Thyroid gland (tissue), 4 donors: ENCODE data around the gene SASH1. TPM values are rescaled to one million over a fixed set of nuclear protein-coding genes. Genes with fewer than 3 reads are reported as not detected.

Experiments
- DNase-seq, 2 donors: peaks; one replicate each; pipeline ENCODE4 v3.0.0-alpha.2; 2019
- H3K27ac ChIP-seq, 3 donors: fragments of 200-600 bp; sonication (generic); 1 replicate in 2 of 3; 2 replicates in 1 of 3; pipeline ENCODE4 v1.5.1; 2016 to 2019; ENCODE audit warnings: mild to moderate bottlenecking in 1 of 3, moderate library complexity in 1 of 3
- H3K27me3 ChIP-seq: fragments of 200-600 bp; sonication (generic); one replicate; pipeline ENCODE4 v1.5.1; 2019
- H3K36me3 ChIP-seq, 2 donors: fragments of 200-600 bp; sonication (generic); one replicate each; pipeline ENCODE4 v1.5.1; 2016 to 2019
- H3K4me1 ChIP-seq, 2 donors: fragments of 200-600 bp; sonication (generic); one replicate each; pipeline ENCODE4 v1.5.1; 2017 to 2019
- H3K4me3 ChIP-seq, 3 donors: fragments of 200-600 bp; sonication (generic); replicated peaks in 1 of 3; 1 replicate in 2 of 3; 2 replicates in 1 of 3; pipeline ENCODE4 v1.5.1; 2016; ENCODE audit warnings: mild to moderate bottlenecking in 1 of 3
- H3K9me3 ChIP-seq: fragments of 200-600 bp; sonication (generic); one replicate; pipeline ENCODE4 v1.5.1; 2017
- POLR2A ChIP-seq, 2 donors: fragments of 450-650 bp; IDR thresholded peaks; one replicate each; pipeline ENCODE4 v1.6.1; 2017; ENCODE audit warnings: antibody characterized with exemption in 2 of 2, mild to moderate bottlenecking in 2 of 2, moderate library complexity in 1 of 2
- WGBS, 2 donors: methylation state at CpG; one replicate each; pipeline ENCODE4 v1.1.5; 2017; 5-methylcytosine and 5-hydroxymethylcytosine counted together
- intact Hi-C: fragments of 100-400 bp; cut with DNase I; formaldehyde crosslinking; loops from one replicate; pipeline ENCODE4 v1.15.1; 2023
- total RNA-seq, 4 donors: library from RNA; depleted of rRNA; stranded (reverse); fragments of >200 nt; gene quantifications; one replicate each; pipeline ENCODE4 v1.2.3, GENCODE V29; 2016
- TF ChIP-seq, protein P1 (sequence below), 6 experiments: fragments of 200-600 bp in 3 of 6; fragments of 450-650 bp in 3 of 6; sonication (generic) in 3 of 6; IDR thresholded peaks; one replicate each; pipeline ENCODE4 v1.5.1; 2016 to 2019; ENCODE audit warnings: antibody characterized with exemption in 6 of 6, mild to moderate bottlenecking in 2 of 6, inconsistent platforms in 1 of 6, moderate library complexity in 1 of 6

Gene SASH1
- total RNA-seq, 4 donors from 2014 or later = 154 to 235 (median 190) TPM

DNA sequence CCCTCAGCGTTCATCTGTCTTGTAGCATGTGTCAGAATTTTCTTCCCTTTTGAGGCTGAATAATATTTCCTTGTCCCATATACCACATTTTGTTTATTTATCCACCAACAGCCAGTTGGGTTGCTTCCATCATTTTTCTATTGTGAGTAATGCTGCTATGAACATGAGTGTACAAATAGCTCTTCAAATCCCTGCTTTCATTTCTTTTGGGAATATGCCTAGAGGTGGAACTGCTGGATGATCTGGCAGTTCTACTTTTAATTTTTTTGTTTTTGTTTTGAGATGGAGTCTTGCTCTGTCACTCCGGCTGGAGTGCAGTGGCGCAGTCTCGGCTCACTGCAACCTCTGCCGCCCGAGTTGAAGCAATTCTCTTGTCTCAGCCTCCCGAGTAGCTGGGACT lies 64.7 kb downstream of the SASH1 start:
- no peak for DNase-seq
- H3K27me3 ChIP-seq = no peaks in the 10 kb centered on the region
- 73 to 86% methylated on average over 7 of the region's 7 CpGs for WGBS, 2 donors
- intact Hi-C loops = loop anchor here (10.0 kb wide), 1 partner anchor 47 kb away; no protein-coding TSS in a partner anchor
- H3K27ac ChIP-seq = peak overlapping the region; percentile 81 to 91 (median 87)
- H3K36me3 ChIP-seq = no peaks in the 10 kb centered on the region
- peaks cover 37 to 55% of the 10 kb centered on the region in 2 donors for H3K4me1 ChIP-seq
- no peaks in the 10 kb centered on the region for H3K9me3 ChIP-seq
- no peak overlapping the region for H3K4me3 ChIP-seq
- no peak for TF ChIP-seq POLR2A (IDR thresholded peaks at IDR 0.05)
- TF ChIP-seq, protein P1, sequence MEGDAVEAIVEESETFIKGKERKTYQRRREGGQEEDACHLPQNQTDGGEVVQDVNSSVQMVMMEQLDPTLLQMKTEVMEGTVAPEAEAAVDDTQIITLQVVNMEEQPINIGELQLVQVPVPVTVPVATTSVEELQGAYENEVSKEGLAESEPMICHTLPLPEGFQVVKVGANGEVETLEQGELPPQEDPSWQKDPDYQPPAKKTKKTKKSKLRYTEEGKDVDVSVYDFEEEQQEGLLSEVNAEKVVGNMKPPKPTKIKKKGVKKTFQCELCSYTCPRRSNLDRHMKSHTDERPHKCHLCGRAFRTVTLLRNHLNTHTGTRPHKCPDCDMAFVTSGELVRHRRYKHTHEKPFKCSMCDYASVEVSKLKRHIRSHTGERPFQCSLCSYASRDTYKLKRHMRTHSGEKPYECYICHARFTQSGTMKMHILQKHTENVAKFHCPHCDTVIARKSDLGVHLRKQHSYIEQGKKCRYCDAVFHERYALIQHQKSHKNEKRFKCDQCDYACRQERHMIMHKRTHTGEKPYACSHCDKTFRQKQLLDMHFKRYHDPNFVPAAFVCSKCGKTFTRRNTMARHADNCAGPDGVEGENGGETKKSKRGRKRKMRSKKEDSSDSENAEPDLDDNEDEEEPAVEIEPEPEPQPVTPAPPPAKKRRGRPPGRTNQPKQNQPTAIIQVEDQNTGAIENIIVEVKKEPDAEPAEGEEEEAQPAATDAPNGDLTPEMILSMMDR (IDR thresholded peaks at IDR 0.05) = no peak

DNA sequence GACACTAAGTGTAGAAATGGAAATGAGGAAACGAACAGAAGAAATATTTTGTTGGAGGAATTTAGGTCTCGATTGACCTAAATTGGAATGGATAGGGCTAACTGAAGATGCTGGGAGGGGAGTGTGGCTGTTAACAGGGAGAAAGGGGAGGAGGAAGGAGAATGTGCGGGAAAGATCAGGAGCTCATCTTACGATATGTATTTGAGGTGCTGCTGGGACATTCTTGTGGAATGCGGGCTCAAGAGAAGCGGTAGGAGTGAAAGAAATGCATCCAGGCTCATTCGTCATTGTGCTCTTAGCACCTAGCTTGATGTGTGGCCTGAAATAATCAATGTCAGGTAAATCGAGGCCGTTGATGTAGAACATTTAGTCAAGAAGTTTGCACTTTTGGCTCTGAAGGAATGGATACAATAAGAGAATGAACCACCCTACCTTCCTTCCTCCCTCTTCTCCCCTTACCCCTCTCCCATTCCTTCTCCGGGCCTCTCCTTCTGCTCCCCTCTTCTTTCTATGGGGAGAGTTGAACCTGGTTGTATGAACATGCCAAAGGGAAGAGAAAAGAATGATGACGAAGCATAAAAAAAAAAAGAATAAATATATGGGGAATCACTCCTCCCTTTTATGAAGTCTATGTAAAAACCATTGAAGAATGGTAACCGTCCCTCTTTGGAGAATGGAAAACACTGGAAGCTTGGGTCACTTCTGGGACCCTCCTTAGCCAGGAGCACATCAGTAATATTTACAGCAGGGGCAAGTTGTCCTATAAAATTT lies 70.9 kb downstream of the SASH1 start:
- Histone ChIP-seq H3K27me3 (no peaks in the 10 kb centered on the region), H3K36me3 (no peaks in the 10 kb centered on the region), H3K4me3 (no peak overlapping the region), H3K9me3 (no peaks in the 10 kb centered on the region), H3K27ac (peak overlapping the region; percentile 65 to 98 (median 81)), H3K4me1 (peaks cover 40 to 61% of the 10 kb centered on the region in 2 donors)
- TF ChIP-seq POLR2A (IDR thresholded peaks at IDR 0.05) = no peak
- TF ChIP-seq, protein P1 (IDR thresholded peaks at IDR 0.05) = no peak
- 92 to 93% methylated on average over 12 of the region's 12 CpGs for whole genome bisulfite sequencing, 2 donors
- no peak for DNase-seq
- intact Hi-C loops = no loop called here

DNA sequence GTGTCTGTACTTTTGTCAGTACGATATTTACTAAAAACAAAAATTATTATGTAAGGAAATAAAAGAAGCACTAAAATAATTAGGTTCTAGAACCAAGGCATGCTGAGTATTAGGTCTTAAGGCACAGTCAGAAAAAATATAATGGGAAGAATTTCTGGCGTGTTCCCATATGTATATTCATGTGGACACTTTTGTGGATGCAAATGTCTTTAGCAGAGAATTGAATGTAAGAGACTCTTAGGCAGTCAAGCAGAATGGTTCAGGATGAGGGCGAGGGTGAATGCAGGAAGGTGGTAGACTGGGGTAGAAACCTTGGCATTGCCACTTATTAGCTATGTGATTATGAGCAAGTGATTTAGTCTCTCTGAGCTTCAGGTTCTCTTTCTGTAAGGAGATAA lies 71.5 kb downstream of the SASH1 start:
- TF ChIP-seq, protein P1 (IDR thresholded peaks at IDR 0.05) = no peak
- TF ChIP-seq POLR2A (IDR thresholded peaks at IDR 0.05) = no peak
- no peaks in the 10 kb centered on the region for H3K27me3 ChIP-seq
- intact Hi-C loops = no loop called here
- H3K9me3 ChIP-seq = no peaks in the 10 kb centered on the region
- 95 to 99% methylated on average over 3 of the region's 3 CpGs for WGBS, 2 donors
- no peak for DNase-seq
- H3K4me1 ChIP-seq = peaks cover 40 to 63% of the 10 kb centered on the region in 2 donors
- peak overlapping the region; percentile 65 to 98 (median 81) for H3K27ac ChIP-seq
- H3K36me3 ChIP-seq = no peaks in the 10 kb centered on the region
- no peak overlapping the region for H3K4me3 ChIP-seq

DNA sequence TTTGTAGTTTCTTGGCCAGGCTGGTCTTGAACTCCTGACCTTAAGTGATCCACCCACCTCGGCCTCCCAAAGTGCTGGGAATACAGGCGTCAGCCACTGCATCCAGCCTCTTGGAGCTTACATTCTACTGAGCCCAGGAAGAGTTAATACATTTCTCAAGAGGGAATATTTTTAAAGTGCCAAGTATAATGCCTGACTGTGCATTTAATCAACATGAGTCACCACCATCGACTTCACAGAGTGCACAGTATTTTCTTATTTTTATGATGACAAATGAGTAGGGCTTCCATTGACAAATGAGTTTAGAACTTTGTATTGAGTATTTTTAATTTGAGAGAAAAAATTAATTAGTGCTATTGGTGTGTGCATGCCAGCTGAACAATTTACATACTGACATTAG lies 72.2 kb downstream of the SASH1 start:
- Histone ChIP-seq H3K36me3 (no peaks in the 10 kb centered on the region), H3K4me1 (peaks cover 46 to 67% of the 10 kb centered on the region in 2 donors), H3K27me3 (no peaks in the 10 kb centered on the region), H3K9me3 (no peaks in the 10 kb centered on the region), H3K4me3 (no peak overlapping the region), H3K27ac (peak overlapping the region; percentile 65 to 98 (median 81))
- DNase-seq = no peak
- 56 to 57% methylated on average over 3 of the region's 3 CpGs for WGBS, 2 donors
- TF ChIP-seq, protein P1 (IDR thresholded peaks at IDR 0.05) = no peak
- intact Hi-C loops = no loop called here

DNA sequence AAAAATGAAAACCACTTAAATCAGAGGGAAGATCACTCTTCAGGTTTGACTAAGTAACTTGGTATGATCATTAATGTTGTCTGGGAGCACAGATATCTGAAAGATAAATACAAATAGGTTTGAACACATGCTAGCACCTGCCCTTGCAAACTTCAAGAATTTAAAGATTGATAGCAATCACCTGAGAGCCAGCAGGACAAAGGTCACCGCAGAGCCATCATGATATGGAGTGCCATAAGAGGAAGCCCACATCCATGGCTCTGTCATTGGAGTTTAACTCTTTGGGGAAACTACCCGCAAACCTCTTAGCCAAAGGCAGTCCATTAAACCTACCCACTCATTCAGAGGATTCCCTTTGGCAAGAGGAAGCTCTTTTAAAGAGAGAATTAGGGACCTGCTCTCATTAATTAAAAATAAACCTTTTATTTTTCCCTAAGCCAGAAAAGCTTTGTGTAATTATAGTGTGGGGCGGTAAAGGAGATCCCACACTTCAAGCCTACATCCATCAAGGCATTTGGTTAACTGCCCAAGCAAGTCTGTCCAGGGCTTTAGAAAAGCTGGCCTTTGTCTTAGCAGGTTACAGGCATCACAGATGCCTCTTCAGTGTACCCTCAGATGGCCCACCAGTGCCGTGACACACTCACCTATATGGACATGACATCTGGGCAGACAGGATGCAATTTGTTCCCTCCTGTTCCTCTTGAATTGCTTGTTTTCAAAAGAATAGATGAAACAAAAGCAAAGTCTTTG lies 73.0 kb downstream of the SASH1 start:
- intact Hi-C loops = no loop called here
- 60 to 67% methylated on average over 4 of the region's 4 CpGs for WGBS, 2 donors
- TF ChIP-seq, protein P1 (IDR thresholded peaks at IDR 0.05) = no peak
- TF ChIP-seq POLR2A (IDR thresholded peaks at IDR 0.05) = no peak

More for the DNA sequence above, 73.0 kb downstream of the SASH1 start:
- H3K4me3 ChIP-seq = no peak overlapping the region
- H3K36me3 ChIP-seq = no peaks in the 10 kb centered on the region
- H3K9me3 ChIP-seq = no peaks in the 10 kb centered on the region
- no peak for DNase-seq
- H3K27me3 ChIP-seq = no peaks in the 10 kb centered on the region
- peaks cover 50 to 75% of the 10 kb centered on the region in 2 donors for H3K4me1 ChIP-seq
- H3K27ac ChIP-seq = peak overlapping the region; percentile 65 to 98 (median 81)
